ENCODE measurements around the gene AGPAT2. TPM values are rescaled to one million over a fixed set of nuclear protein-coding genes. Genes with fewer than 3 reads are reported as not detected.
A peak's percentile ranks its signal among the peaks of the same experiment; 100 is the strongest.

Gene AGPAT2
- total RNA-seq, 1 experiment from 2014 or later = 103 TPM

DNA sequence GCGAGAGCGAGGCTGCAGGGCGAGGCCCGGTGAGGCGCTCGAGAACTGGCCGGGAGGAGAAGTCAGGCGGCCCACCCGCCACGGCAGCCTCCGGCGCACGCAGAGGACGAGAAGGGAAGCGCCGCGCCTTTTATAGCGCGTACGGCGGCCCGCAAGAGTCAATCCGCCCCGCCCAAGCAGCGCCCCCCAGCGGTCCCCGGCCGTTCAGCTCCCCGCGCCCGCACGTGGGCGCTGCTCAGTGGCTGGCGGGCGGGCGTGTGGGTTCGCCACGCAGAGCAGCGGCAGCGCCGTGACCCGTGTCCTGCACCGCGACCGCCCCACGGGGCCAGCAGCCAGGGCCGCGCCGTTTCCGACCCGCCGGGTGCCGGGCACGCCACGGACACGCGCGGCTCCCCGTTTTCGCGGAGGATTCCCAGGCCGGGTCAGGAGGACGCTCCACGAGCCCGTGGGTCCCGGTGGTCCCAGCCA is 40.9 kb upstream of the AGPAT2 start:
- POLR2A ChIA-PET (ENCODE audit: unreplicated experiment) = interaction anchor here (0.7 kb wide), 1 partner anchor 10 kb away, joined by 3 read pairs; no protein-coding TSS in a partner anchor
- peak overlapping the region; percentile 95 for H3K4me3 ChIP-seq (ENCODE audit: low read length)
- peak overlapping the region; percentile 100 for H3K4me2 ChIP-seq (ENCODE audit: low read length)
- H3K9me3 ChIP-seq (ENCODE audit: low read length) = no peaks in the 10 kb centered on the region
- H3K36me3 ChIP-seq (ENCODE audit: low read depth, low read length) = peaks cover 34% of the 10 kb centered on the region
- H4K20me1 ChIP-seq (ENCODE audit: low read length) = peaks cover 44% of the 10 kb centered on the region
- peak overlapping the region; percentile 75 for H2AFZ ChIP-seq (ENCODE audit: low read length)
- H3K79me2 ChIP-seq (ENCODE audit: low read length) = peaks cover 74% of the 10 kb centered on the region
- H3K27ac ChIP-seq (ENCODE audit: low read length) = peak overlapping the region; percentile 57
- BruUV-seq (replicated peaks) = no TSS peak
- peaks cover 27% of the 10 kb centered on the region for H3K4me1 ChIP-seq (ENCODE audit: insufficient read depth, low read length)
- H3F3A ChIP-seq (ENCODE audit: low read length, unreplicated experiment) = peaks cover 21% of the 10 kb centered on the region
- H3K27me3 ChIP-seq (ENCODE audit: low read length) = no peaks in the 10 kb centered on the region
- ATAC-seq (peak; percentile 44), DNase-seq (peak; percentile 77)
- no peaks in the 10 kb centered on the region for H3K9me2 ChIP-seq (replicated peaks; ENCODE audit: low read length)
- peak; percentile 46; the same call in 1 of the 2 replicates for TF ChIP-seq EZH2phosphoT487 (IDR thresholded peaks at IDR 0.05; ENCODE audit: borderline replicate concordance, low read length)
- TF ChIP-seq EZH2 (IDR thresholded peaks at IDR 0.05; ENCODE audit: low read length, unreplicated experiment) = no peak
- TF ChIP-seq, protein P1, sequence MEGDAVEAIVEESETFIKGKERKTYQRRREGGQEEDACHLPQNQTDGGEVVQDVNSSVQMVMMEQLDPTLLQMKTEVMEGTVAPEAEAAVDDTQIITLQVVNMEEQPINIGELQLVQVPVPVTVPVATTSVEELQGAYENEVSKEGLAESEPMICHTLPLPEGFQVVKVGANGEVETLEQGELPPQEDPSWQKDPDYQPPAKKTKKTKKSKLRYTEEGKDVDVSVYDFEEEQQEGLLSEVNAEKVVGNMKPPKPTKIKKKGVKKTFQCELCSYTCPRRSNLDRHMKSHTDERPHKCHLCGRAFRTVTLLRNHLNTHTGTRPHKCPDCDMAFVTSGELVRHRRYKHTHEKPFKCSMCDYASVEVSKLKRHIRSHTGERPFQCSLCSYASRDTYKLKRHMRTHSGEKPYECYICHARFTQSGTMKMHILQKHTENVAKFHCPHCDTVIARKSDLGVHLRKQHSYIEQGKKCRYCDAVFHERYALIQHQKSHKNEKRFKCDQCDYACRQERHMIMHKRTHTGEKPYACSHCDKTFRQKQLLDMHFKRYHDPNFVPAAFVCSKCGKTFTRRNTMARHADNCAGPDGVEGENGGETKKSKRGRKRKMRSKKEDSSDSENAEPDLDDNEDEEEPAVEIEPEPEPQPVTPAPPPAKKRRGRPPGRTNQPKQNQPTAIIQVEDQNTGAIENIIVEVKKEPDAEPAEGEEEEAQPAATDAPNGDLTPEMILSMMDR (conservative IDR thresholded peaks at IDR 0.05; ENCODE audit: low read depth, low read length) = peak; percentile 63
- intact Hi-C loops (cut with micrococcal nuclease) = no loop called here
- H3K9ac ChIP-seq (ENCODE audit: low read length) = peak overlapping the region; percentile 96
- CTCF ChIA-PET = interaction anchor here (0.6 kb wide), 1 partner anchor 171 kb away, joined by 3 read pairs; no protein-coding TSS in a partner anchor

DNA sequence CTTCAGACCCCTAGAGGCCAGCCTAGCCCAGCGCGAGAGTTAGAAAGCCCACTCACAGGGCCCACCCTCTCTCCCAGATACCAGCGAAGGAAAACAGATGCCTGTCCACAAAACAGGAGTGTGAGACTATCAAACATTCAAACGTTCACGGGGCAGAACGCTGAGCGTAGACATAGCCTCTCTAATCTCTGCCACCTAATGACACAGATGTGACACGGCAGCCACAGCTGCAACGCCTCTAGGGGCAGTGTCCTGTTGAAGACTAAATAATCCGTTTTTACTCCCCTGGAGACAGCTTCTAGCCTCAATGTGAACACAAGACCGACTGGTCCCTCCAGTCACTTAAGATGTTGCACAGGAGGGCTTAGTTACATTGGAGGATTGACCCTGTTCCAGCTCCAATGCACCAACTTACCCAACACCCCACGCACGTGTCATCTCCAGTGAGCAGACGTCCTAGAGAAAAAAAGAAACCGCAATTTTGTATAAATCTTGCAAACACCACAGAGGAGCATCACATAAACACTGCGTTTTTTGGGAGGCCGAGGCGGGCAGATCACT is 39.5 kb upstream of the AGPAT2 start:
- TF ChIP-seq, protein P1 (conservative IDR thresholded peaks at IDR 0.05; ENCODE audit: low read depth, low read length) = peak; percentile 63
- TF ChIP-seq EZH2phosphoT487 (IDR thresholded peaks at IDR 0.05; ENCODE audit: borderline replicate concordance, low read length) (no peak), EZH2 (IDR thresholded peaks at IDR 0.05; ENCODE audit: low read length, unreplicated experiment) (no peak)
- BruUV-seq (replicated peaks) = no TSS peak
- Histone ChIP-seq H3K4me2 (ENCODE audit: low read length) (peak overlapping the region; percentile 100), H3K36me3 (ENCODE audit: low read depth, low read length) (peaks cover 34% of the 10 kb centered on the region), H3K4me1 (ENCODE audit: insufficient read depth, low read length) (peaks cover 27% of the 10 kb centered on the region), H3K4me3 (ENCODE audit: low read length) (peak overlapping the region; percentile 95), H3K27me3 (ENCODE audit: low read length) (no peaks in the 10 kb centered on the region), H3K9ac (ENCODE audit: low read length) (peak overlapping the region; percentile 96), H2AFZ (ENCODE audit: low read length) (no peak overlapping the region), H3K79me2 (ENCODE audit: low read length) (peaks cover 74% of the 10 kb centered on the region), H3K9me3 (ENCODE audit: low read length) (no peaks in the 10 kb centered on the region), H3K27ac (ENCODE audit: low read length) (peak overlapping the region; percentile 57), H3K9me2 (replicated peaks; ENCODE audit: low read length) (no peaks in the 10 kb centered on the region), H3F3A (ENCODE audit: low read length, unreplicated experiment) (peaks cover 21% of the 10 kb centered on the region), H4K20me1 (ENCODE audit: low read length) (peaks cover 48% of the 10 kb centered on the region)
- DNase-seq (peak; percentile 42), ATAC-seq (peak; percentile 18; the same call in 1 of the 2 replicates)
- intact Hi-C loops (cut with micrococcal nuclease) = no loop called here
- POLR2A ChIA-PET (ENCODE audit: unreplicated experiment) = interaction anchor here (0.5 kb wide), 1 partner anchor 252 kb away, joined by 7 read pairs; no protein-coding TSS in a partner anchor
- CTCF ChIA-PET = no interaction called here

DNA sequence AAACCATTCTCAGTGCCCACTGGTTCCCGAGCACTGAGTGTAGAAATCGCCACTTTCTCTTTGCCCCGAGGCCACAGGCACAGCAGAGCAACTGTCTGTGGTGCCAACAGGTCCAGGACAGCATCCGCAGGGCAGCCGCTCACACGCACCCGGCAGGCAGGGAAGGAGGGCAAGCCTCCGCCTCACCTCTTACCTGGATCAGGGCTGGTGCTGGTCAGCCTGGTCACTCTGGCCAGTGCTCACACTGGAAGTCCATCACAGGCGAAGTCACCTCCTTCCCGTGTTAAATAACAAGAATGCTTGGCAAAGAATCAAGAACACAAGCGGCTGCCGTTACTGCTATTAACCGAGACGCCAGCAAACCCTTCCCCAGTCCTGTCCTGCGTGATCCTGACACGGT is 38.9 kb upstream of the AGPAT2 start:
- H2AFZ ChIP-seq (ENCODE audit: low read length) = no peak overlapping the region
- H4K20me1 ChIP-seq (ENCODE audit: low read length) = peaks cover 52% of the 10 kb centered on the region
- DNase-seq = no peak
- peak overlapping the region; percentile 57 for H3K27ac ChIP-seq (ENCODE audit: low read length)
- peak overlapping the region; percentile 100 for H3K4me2 ChIP-seq (ENCODE audit: low read length)
- BruUV-seq (replicated peaks) = no TSS peak
- H3K36me3 ChIP-seq (ENCODE audit: low read depth, low read length) = peaks cover 34% of the 10 kb centered on the region
- no peak for ATAC-seq
- ChIA-PET CTCF (no interaction called here), POLR2A (ENCODE audit: unreplicated experiment) (no interaction called here)
- peak overlapping the region; percentile 95 for H3K4me3 ChIP-seq (ENCODE audit: low read length)
- H3K4me1 ChIP-seq (ENCODE audit: insufficient read depth, low read length) = peaks cover 27% of the 10 kb centered on the region
- no peaks in the 10 kb centered on the region for H3K27me3 ChIP-seq (ENCODE audit: low read length)
- peaks cover 21% of the 10 kb centered on the region for H3F3A ChIP-seq (ENCODE audit: low read length, unreplicated experiment)
- TF ChIP-seq EZH2 (IDR thresholded peaks at IDR 0.05; ENCODE audit: low read length, unreplicated experiment) (no peak), EZH2phosphoT487 (IDR thresholded peaks at IDR 0.05; ENCODE audit: borderline replicate concordance, low read length) (no peak)
- TF ChIP-seq, protein P1 (conservative IDR thresholded peaks at IDR 0.05; ENCODE audit: low read depth, low read length) = no peak
- H3K9ac ChIP-seq (ENCODE audit: low read length) = peak overlapping the region; percentile 96
- intact Hi-C loops (cut with micrococcal nuclease) = no loop called here
- H3K79me2 ChIP-seq (ENCODE audit: low read length) = peaks cover 74% of the 10 kb centered on the region
- no peaks in the 10 kb centered on the region for H3K9me3 ChIP-seq (ENCODE audit: low read length)
- no peaks in the 10 kb centered on the region for H3K9me2 ChIP-seq (replicated peaks; ENCODE audit: low read length)
